SK-N-SH (cell line): Measurements from ENCODE around the gene TRIM60.

ENCODE experiments used
- CTCF ChIP-seq: fragments of 200-600 bp; sonication (generic); IDR thresholded peaks from 2 replicates; pipeline ENCODE4 v1.6.1; 2017; ENCODE audit warnings: antibody characterized with exemption, mild to moderate bottlenecking, moderate library complexity
- EP300 ChIP-seq, 2 experiments: IDR thresholded peaks; 2 replicates each; pipeline versions ENCODE4 v1.4.0 to v1.6.1; 2012; ENCODE audit warnings: borderline replicate concordance in 1 of 2, low read depth in 1 of 2, low read length in 1 of 2
- JUND ChIP-seq: IDR thresholded peaks from 2 replicates; pipeline ENCODE4 v1.4.0; 2012
- MAX ChIP-seq: IDR thresholded peaks from 2 replicates; pipeline ENCODE4 v1.4.0; 2012; ENCODE audit warnings: low read depth
- POLR2AphosphoS5 ChIP-seq: IDR thresholded peaks from 2 replicates; pipeline ENCODE4 v1.6.1; 2012; ENCODE audit warnings: low read depth, low read length
- RAD21 ChIP-seq: IDR thresholded peaks from 2 replicates; pipeline ENCODE4 v1.6.1; 2012; ENCODE audit warnings: mild to moderate bottlenecking, low read length
- SIN3A ChIP-seq: IDR thresholded peaks from 2 replicates; pipeline ENCODE4 v1.6.1; 2012; ENCODE audit warnings: low read depth, mild to moderate bottlenecking, low read length, moderate library complexity, borderline replicate concordance

- no peak for TF ChIP-seq POLR2AphosphoS5
- no peak for TF ChIP-seq EP300 (IDR thresholded peaks at IDR 0.05; ENCODE audit: borderline replicate concordance in 1 of 2, low read depth in 1 of 2, low read length in 1 of 2)
- no peak for TF ChIP-seq RAD21
- no peak for TF ChIP-seq SIN3A
- no peak for TF ChIP-seq CTCF
- no peak for TF ChIP-seq MAX
- TF ChIP-seq JUND = no peak
These were observed 47.7 kb downstream of the TRIM60 start for GRCh38 chr4:165079476-165079875.
